GM12878 (cell line): ENCODE results near the gene LRRC75B. TPM values are rescaled to one million over a fixed set of nuclear protein-coding genes. Genes with fewer than 3 reads are reported as not detected.

ENCODE experiments used
- ATAC-seq: fragments of 200-7000 bp; cut with Tn5 transposase; 3 replicates; pipeline ENCODE4 v1.9.1; 2020; ENCODE audit warnings: mild to moderate bottlenecking, moderate library complexity
- BruUV-seq: library from RNA; stranded (reverse); fragments of 400-500 nt; replicated peaks from 2 replicates; lab custom pipeline; 2021; lab: Mats Ljungman, UMichigan
- CTCF ChIA-PET: fragments of 300-600 bp; sonication (Branson Sonifier 250); formaldehyde crosslinking; extraction: SDS; loops from one replicate; lab custom pipeline; 2021; ENCODE audit warnings: inconsistent platforms; lab: Yijun Ruan, JAX
- POLR2A ChIA-PET: fragments of 350-600 bp; formaldehyde crosslinking; extraction: SDS; loops from one replicate; lab custom pipeline; 2021; ENCODE audit warnings: inconsistent platforms; lab: Charles Lee
- RAD21 ChIA-PET: fragments of 300-600 bp; sonication (Branson Sonifier 250); formaldehyde crosslinking; loops from one replicate; lab custom pipeline; 2023; ENCODE audit warnings: antibody characterized with exemption; ENCODE audit not compliant: unreplicated experiment; lab: Charles Lee
- SMC1A ChIA-PET: fragments of 300-600 bp; sonication (Branson Sonifier 250); formaldehyde crosslinking; loops from one replicate; lab custom pipeline; 2023; ENCODE audit not compliant: unreplicated experiment, uncharacterized antibody; lab: Charles Lee
- DNase-seq: peaks from one replicate; pipeline ENCODE4 v3.0.0-alpha.2; 2011; ENCODE audit warnings: low read depth, low spot score
- FAIRE-seq: peaks from 3 replicates; lab custom pipeline; 2011; peaks lifted over from hg19 to GRCh38; lab: Jason Lieb, UNC
- H2AFZ ChIP-seq: 2 replicates; pipeline ENCODE4 v1.6.0; 2011; ENCODE audit warnings: low read depth, low read length, control low read depth; ENCODE audit not compliant: control insufficient read depth
- H3K27ac ChIP-seq: 2 replicates; pipeline ENCODE4 v1.5.1; 2011; ENCODE audit warnings: control low read depth; ENCODE audit not compliant: control insufficient read depth, insufficient read depth
- H3K27me3 ChIP-seq, 2 experiments: replicated peaks in 1 of 2; 2 replicates each; pipeline versions ENCODE4 v1.6.0 to v1.6.1; 2011; ENCODE audit warnings: low read length in 1 of 2; ENCODE audit not compliant: control insufficient read depth in 2 of 2, insufficient read depth in 2 of 2
- H3K36me3 ChIP-seq, 2 experiments: 2 replicates each; pipeline ENCODE4 v1.5.1; 2011; ENCODE audit warnings: low read length in 1 of 2; ENCODE audit not compliant: control insufficient read depth in 2 of 2, insufficient read depth in 2 of 2
- H3K4me1 ChIP-seq: 2 replicates; pipeline ENCODE4 v1.6.1; 2011; ENCODE audit warnings: mild to moderate bottlenecking, low read length, moderate library complexity, mixed read lengths; ENCODE audit not compliant: control insufficient read depth, insufficient read depth
- H3K4me2 ChIP-seq: 2 replicates; pipeline ENCODE4 v1.6.0; 2011; ENCODE audit warnings: control low read depth; ENCODE audit not compliant: control insufficient read depth, insufficient read depth
- H3K4me3 ChIP-seq: fragments of 200-600 bp; sonication (generic); 2 replicates; pipeline ENCODE4 v1.5.1; 2016
- H3K79me2 ChIP-seq: 2 replicates; pipeline ENCODE4 v1.6.0; 2011; ENCODE audit warnings: low read length; ENCODE audit not compliant: control insufficient read depth, insufficient read depth
- H3K9ac ChIP-seq: 2 replicates; pipeline ENCODE4 v1.8.0; 2011; ENCODE audit warnings: low read length, control low read depth, mixed read lengths; ENCODE audit not compliant: control insufficient read depth, insufficient read depth
- H3K9me3 ChIP-seq: replicated peaks from 3 replicates; pipeline ENCODE4 v1.5.1; 2011; ENCODE audit warnings: mild to moderate bottlenecking, low read length; ENCODE audit not compliant: control insufficient read depth, insufficient read depth
- H4K20me1 ChIP-seq: 2 replicates; pipeline ENCODE4 v1.6.0; 2011; ENCODE audit not compliant: control insufficient read depth, insufficient read depth
- BMI1 ChIP-seq: fragments of 450-650 bp; IDR thresholded peaks from 2 replicates; pipeline ENCODE4 v1.6.1; 2016; ENCODE audit warnings: mild to moderate bottlenecking, moderate library complexity, borderline replicate concordance
- E4F1 ChIP-seq: fragments of 450-650 bp; IDR thresholded peaks from 2 replicates; pipeline ENCODE4 v1.6.1; 2018; ENCODE audit warnings: borderline replicate concordance, mild to moderate bottlenecking; ENCODE audit not compliant: partially characterized antibody
- MTA2 ChIP-seq: fragments of 450-650 bp; IDR thresholded peaks from 2 replicates; pipeline ENCODE4 v1.6.1; 2016; ENCODE audit warnings: low read depth, mild to moderate bottlenecking, moderate library complexity
- MYB ChIP-seq: fragments of 150-350 bp; IDR thresholded peaks from 2 replicates; pipeline ENCODE4 v1.6.1; 2014; ENCODE audit warnings: mild to moderate bottlenecking, low read depth, low read length, borderline replicate concordance
- RELA ChIP-seq: fragments of 450-650 bp; IDR thresholded peaks from 2 replicates; pipeline ENCODE4 v1.8.0; 2014; ENCODE audit warnings: borderline replicate concordance; ENCODE audit not compliant: partially characterized antibody
- STAT1 ChIP-seq: fragments of 450-650 bp; conservative IDR thresholded peaks from 2 replicates; pipeline ENCODE4 v1.6.1; 2014; ENCODE audit warnings: antibody characterized with exemption, mild to moderate bottlenecking
- TCF12 ChIP-seq: IDR thresholded peaks from 2 replicates; pipeline ENCODE4 v1.6.1; 2011; ENCODE audit warnings: low read depth, mild to moderate bottlenecking, low read length
- ZNF622 ChIP-seq: fragments of 450-650 bp; IDR thresholded peaks from 2 replicates; pipeline ENCODE4 v1.6.1; 2017; ENCODE audit warnings: mild to moderate bottlenecking, inconsistent platforms
- ZNF687 ChIP-seq: fragments of 450-650 bp; IDR thresholded peaks from 2 replicates; pipeline ENCODE4 v1.6.1; 2017; ENCODE audit warnings: mild to moderate bottlenecking, moderate library complexity
- WGBS: methylation state at CpG from one replicate; pipeline ENCODE4 v1.1.6; 2016; ENCODE audit warnings: low lambda C conversion rate; ENCODE audit not compliant: insufficient replicate concordance, insufficient coverage; ENCODE audit errors: missing lambda C conversion rate; 5-methylcytosine and 5-hydroxymethylcytosine counted together
- in situ Hi-C: fragments of 300-500 bp; cut with MboI; formaldehyde crosslinking; loops from 9 replicates; pipeline ENCODE4 v1.14.3; 2018; ENCODE audit warnings: mixed read lengths
- intact Hi-C: fragments of 100-400 bp; cut with micrococcal nuclease; formaldehyde crosslinking; loops from one replicate; pipeline ENCODE4 v1.14.2; 2022; ENCODE audit not compliant: unreplicated experiment
- polyA plus RNA-seq, 11 experiments: library from polyadenylated mRNA; depleted of rRNA in 4 of 11; unstranded in 6 of 11; stranded (reverse) in 5 of 11; fragments of >200 nt; fragmentation: Nextera tagmentation in 4 of 11; fragmentation: Illumina TruSeq in 1 of 11; extraction: Ambion mirVana in 4 of 11; extraction: Trizol in 1 of 11; gene quantifications; 1 replicate in 1 of 11; 2 replicates in 10 of 11; pipeline versions ENCODE4 v1.2.1 to v1.2.3, GENCODE V29; 2011 to 2016; ENCODE audit warnings: inconsistent platforms in 2 of 11, missing spikeins in 2 of 11, low read depth in 1 of 11
- total RNA-seq, 4 experiments: library from RNA; depleted of rRNA in 3 of 4; stranded (reverse); fragments of >200 nt in 3 of 4; fragmentation: Illumina TruSeq in 1 of 4; extraction: Trizol in 1 of 4; gene quantifications; 2 replicates each; pipeline versions ENCODE4 v1.2.1 to v1.2.3, GENCODE V29; 2013 to 2021
- TF ChIP-seq, protein P1 (sequence below): fragments of 450-650 bp; IDR thresholded peaks from 2 replicates; pipeline ENCODE4 v1.6.1; 2016; ENCODE audit warnings: mild to moderate bottlenecking
- TF ChIP-seq, protein P2 (sequence below): fragments of 450-650 bp; IDR thresholded peaks from 2 replicates; pipeline ENCODE4 v1.6.1; 2016; ENCODE audit warnings: mild to moderate bottlenecking
- TF ChIP-seq, protein P3 (sequence below): IDR thresholded peaks from 2 replicates; pipeline ENCODE4 v1.6.1; 2012; ENCODE audit warnings: low read length, inconsistent platforms

The LRRC75B gene
- total and polyA plus RNA-seq, 10 of the 15 experiments (the other 5 are each of a cell fraction or from before 2014, with no cell fraction given): 0.09 to 0.98 (median 0.11) TPM; not detected in 3

DNA sequence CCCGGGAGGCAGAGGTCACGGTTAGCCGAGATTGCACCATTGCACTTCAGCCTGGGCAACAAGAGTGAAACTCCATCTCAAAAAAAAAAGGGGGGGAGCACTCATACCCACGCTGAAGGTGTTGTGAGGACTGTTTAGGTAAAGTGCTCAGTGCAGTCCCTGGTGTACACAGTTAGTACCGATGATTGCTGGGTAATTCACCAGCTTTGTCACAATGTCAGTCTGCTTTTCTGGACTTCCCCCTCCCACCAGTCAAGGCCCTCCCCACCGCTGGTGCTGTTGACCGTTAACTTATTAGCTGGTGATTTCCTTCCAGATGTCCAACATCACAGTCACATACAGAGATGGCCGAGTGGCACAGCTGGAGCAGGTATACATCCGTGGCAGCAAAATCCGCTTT, 25.2 kb downstream of the LRRC75B start:
- H3K79me2 ChIP-seq: peaks cover 32% of the 10 kb centered on the region
- peak; percentile 93 for ATAC-seq
- DNase-seq: no peak
- in situ Hi-C loops: no loop called here
- H3K36me3 ChIP-seq: peaks cover 23 to 28% of the 10 kb centered on the region in 2 experiments
- RAD21 ChIA-PET: interaction anchor here (0.9 to 1.9 kb wide), 4 partner anchors 9 to 15 kb away, joined by 3 to 7 read pairs (median 4); partner anchors contain the start of gene GUCD1
- WGBS: 47% methylated on average over 10 of the region's 10 CpGs
- no peak overlapping the region for H3K9ac ChIP-seq
- H2AFZ ChIP-seq: no peak overlapping the region
- FAIRE-seq: peak; percentile 35
- peaks cover 3% of the 10 kb centered on the region; the same call in 1 of the 2 replicates for H4K20me1 ChIP-seq
- no peak overlapping the region for H3K4me2 ChIP-seq
- no peaks in the 10 kb centered on the region for H3K27me3 ChIP-seq
- H3K4me1 ChIP-seq: no peaks in the 10 kb centered on the region
- CTCF ChIA-PET: interaction anchor here (1.3 to 1.9 kb wide), 3 partner anchors 9 to 13 kb away, joined by 3 to 5 read pairs (median 4); partner anchors contain the start of gene GUCD1
- no peak overlapping the region for H3K27ac ChIP-seq
- SMC1A ChIA-PET: interaction anchor here (0.8 to 3.4 kb wide), 7 partner anchors 8 to 44 kb away, joined by 3 to 11 read pairs (median 3); no protein-coding TSS in a partner anchor
- no peak overlapping the region for H3K4me3 ChIP-seq
- BruUV-seq: no TSS peak
- H3K9me3 ChIP-seq: no peaks in the 10 kb centered on the region
- intact Hi-C loops: no loop called here
- POLR2A ChIA-PET: interaction anchor here (1.3 to 6.6 kb wide), 2 partner anchors 12 to 14 kb away, joined by 3 to 42 read pairs; partner anchors contain the start of genes GUCD1 and SNRPD3
- TF ChIP-seq, protein P1, sequence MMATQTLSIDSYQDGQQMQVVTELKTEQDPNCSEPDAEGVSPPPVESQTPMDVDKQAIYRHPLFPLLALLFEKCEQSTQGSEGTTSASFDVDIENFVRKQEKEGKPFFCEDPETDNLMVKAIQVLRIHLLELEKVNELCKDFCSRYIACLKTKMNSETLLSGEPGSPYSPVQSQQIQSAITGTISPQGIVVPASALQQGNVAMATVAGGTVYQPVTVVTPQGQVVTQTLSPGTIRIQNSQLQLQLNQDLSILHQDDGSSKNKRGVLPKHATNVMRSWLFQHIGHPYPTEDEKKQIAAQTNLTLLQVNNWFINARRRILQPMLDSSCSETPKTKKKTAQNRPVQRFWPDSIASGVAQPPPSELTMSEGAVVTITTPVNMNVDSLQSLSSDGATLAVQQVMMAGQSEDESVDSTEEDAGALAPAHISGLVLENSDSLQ: peak; percentile 38; the same call in 1 of the 2 replicates
- TF ChIP-seq MYB: no peak
- TF ChIP-seq, protein P2, sequence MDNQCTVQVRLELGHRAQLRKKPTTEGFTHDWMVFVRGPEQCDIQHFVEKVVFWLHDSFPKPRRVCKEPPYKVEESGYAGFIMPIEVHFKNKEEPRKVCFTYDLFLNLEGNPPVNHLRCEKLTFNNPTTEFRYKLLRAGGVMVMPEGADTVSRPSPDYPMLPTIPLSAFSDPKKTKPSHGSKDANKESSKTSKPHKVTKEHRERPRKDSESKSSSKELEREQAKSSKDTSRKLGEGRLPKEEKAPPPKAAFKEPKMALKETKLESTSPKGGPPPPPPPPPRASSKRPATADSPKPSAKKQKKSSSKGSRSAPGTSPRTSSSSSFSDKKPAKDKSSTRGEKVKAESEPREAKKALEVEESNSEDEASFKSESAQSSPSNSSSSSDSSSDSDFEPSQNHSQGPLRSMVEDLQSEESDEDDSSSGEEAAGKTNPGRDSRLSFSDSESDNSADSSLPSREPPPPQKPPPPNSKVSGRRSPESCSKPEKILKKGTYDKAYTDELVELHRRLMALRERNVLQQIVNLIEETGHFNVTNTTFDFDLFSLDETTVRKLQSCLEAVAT: 0 out of 2 replicates have a peak, but pooled peaks have one; percentile 38
- TF ChIP-seq MTA2: peak; percentile 11; the same call in 1 of the 2 replicates
- no peak for TF ChIP-seq BMI1
- TF ChIP-seq E4F1: no peak
- no peak for TF ChIP-seq ZNF622
- TF ChIP-seq RELA: peak; percentile 16
- 0 out of 2 replicates have a peak, but pooled peaks have one; percentile 35 for TF ChIP-seq TCF12
- peak; percentile 52; the same call in 1 of the 2 replicates for TF ChIP-seq ZNF687
- TF ChIP-seq, protein P3, sequence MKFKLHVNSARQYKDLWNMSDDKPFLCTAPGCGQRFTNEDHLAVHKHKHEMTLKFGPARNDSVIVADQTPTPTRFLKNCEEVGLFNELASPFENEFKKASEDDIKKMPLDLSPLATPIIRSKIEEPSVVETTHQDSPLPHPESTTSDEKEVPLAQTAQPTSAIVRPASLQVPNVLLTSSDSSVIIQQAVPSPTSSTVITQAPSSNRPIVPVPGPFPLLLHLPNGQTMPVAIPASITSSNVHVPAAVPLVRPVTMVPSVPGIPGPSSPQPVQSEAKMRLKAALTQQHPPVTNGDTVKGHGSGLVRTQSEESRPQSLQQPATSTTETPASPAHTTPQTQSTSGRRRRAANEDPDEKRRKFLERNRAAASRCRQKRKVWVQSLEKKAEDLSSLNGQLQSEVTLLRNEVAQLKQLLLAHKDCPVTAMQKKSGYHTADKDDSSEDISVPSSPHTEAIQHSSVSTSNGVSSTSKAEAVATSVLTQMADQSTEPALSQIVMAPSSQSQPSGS: no peak
- TF ChIP-seq STAT1: no peak
